GM15510 (cell line): Measurements from ENCODE around the gene STK36.

Experiments used
- POLR2A ChIP-seq: IDR thresholded peaks from 3 replicates; pipeline ENCODE4 v1.6.1; 2011; ENCODE audit warnings: borderline replicate concordance; ENCODE audit not compliant: insufficient read length; ENCODE audit errors: extremely low read depth

STK36 gene

DNA sequence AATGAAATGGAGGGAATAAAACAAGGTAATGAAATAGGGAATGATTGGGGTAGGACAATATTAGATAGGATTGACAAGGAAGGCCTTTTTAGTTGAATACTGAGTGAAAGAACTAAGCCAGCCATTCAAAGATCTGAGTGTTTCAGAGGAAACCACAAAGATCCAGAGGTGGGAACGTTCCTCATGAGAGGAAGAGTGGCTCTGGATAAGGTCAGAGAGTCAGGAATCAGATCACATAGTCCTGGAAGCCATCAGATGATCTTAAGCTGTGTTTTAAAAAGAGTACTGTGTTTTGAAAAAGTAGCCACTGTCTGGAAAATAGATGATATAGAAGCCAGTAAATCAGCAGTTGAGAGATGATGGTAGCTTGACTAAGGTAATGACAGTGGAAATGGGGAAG lies 50.5 kb downstream of the STK36 start:
- no peak for TF ChIP-seq POLR2A

DNA sequence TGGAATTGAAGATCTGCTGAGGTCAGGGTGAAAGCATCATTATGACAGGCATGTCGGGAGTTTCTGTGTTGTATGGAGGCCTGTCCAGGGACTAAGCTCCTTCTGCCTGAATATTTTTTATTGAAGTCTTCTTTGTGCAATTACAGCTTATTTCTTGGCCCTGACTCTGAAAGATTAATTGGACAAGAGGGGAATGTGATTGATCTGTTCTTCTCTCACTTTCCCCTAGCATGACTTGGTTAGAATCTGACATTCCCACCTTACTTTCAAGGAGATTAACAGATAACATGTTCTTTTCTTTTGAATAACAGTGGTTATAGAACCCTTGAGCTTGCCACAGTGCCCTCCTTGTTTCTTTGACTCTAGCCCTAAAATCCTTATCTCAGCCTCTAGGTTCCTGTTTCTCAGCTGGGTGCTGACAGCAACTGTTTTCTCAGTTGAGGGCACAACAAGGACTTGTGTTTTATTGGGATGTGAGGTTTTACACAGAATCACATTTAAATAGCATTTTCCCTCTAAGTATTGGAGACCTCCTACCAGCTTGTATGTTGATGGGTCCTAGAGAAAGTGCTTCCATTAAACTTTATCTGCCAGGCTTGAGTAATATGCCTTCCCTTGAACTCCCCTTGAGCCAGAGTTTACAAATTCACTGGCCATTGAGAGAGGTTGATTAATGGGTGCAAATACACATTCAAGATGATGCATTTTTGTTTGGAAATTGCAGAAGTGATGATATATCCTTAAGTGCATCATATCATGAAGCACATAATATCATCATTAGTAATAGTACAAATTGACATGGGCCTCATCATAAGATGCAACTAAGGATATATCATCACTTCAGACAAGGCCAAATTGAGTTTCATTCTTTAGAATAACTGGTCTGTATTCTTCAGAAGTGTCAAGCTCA lies 51.2 kb downstream of the STK36 start:
- no peak for TF ChIP-seq POLR2A

GRCh38 chr2:218726004-218726574 lies 54.2 kb downstream of the STK36 start:
- TF ChIP-seq POLR2A, result no peak

- no peak for TF ChIP-seq POLR2A
These were observed 55.7 kb downstream of the STK36 start for GRCh38 chr2:218727502-218728165.

GRCh38 chr2:218729640-218730039 lies 57.8 kb downstream of the STK36 start:
- TF ChIP-seq POLR2A, result no peak

DNA sequence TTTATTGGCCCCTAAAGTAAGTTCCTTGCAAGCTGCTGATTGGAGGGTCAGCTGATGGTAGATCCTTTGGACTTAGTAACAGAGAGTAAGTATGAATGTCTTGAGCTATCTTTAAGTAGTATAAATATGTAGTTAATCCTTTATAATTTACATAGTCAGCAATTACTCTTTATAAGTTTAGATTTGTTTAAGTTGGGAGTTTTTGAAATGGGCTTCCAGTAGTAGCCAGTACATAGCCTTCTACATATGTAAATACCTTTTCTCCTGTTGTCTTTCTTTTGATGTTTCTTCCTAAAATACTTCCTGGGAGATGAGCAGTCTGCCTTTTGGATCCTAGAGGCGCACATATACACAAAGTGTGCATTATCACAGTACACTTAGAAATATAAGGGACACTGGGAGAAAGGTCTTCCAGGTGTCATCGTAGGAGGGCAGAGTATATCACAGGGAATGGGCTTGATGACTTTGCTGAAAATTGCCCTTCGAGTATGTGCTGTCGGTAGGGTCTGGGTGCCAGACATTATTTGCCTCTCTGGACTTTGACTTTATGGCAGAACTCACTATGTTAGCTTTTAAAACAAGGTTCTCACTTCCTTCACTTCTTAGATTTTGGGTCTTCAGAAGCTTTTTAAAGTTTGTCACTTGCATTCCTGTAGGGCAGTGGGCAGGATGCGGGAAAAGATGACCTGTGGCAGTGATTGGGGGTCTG lies 60.3 kb downstream of the STK36 start:
- no peak for TF ChIP-seq POLR2A

GRCh38 chr2:218732761-218733158 lies 60.9 kb downstream of the STK36 start:
- no peak for TF ChIP-seq POLR2A

DNA sequence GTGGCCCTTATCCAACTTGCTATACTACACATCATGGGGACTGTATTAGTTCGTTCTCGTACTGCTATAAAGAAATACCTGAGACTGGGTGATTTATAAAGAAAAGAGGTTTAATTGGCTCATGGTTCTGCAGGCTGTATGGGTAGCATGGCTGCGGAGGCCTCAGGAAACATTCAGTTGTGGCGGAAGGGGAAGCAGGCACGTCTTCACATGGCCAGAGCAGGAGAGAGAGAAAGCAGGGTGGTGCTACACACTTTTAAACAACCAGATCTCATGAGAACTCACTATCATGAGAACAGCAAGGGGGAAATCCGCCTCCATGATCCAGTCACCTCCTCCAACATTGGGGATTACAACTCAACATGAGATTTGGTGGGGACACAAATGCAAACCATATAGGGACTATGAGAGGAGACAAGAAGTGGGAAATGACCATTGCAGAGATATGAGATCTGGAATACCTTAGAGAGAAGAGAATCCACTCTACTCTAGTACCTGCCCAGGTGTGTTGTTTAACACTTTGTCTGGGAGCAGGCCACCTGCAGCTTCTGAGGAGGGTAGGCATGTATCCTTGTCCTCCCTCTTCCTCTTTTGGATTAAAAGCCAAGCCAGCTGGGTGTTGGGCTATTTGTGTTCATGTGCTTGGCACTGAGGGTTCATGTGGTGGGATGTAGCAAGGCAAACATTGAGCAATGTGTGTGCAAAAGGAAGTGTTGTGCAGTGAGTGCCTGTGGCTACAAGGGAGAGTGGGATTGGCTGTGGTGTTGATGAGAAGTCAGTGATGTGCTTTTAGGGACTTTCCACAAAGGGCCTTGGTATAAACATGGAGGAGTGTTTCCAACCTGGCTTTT lies 61.5 kb downstream of the STK36 start:
- no peak for TF ChIP-seq POLR2A

GRCh38 chr2:218734190-218734975 lies 62.5 kb downstream of the STK36 start:
- TF ChIP-seq POLR2A, result no peak

- no peak for TF ChIP-seq POLR2A
These were observed 64.6 kb downstream of the STK36 start for GRCh38 chr2:218736531-218736930.

- no peak for TF ChIP-seq POLR2A
These were observed 71.2 kb downstream of the STK36 start for GRCh38 chr2:218743068-218743467.

GRCh38 chr2:218744615-218745014 lies 72.7 kb downstream of the STK36 start:
- TF ChIP-seq POLR2A, result no peak

DNA sequence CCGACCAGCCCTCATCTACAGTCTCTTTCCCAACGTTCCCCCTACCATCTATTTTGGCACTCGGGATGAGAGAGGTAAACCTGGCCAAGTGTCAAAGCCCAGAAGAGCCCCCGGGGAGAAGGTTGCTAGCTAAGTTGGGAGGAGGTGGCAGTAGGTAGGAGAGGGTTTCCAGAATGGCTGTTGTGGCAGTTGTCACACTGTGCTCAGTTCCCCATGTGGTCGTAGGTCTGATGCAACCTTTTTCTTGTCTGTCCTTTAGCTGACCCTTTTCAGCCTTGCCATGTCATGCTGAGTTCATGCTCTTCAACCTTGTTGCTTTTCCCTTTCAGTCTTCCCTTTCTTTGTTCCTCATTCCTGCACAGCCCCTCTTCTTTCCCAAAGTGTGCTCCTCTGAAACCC lies 73.3 kb downstream of the STK36 start:
- TF ChIP-seq POLR2A, result no peak

DNA sequence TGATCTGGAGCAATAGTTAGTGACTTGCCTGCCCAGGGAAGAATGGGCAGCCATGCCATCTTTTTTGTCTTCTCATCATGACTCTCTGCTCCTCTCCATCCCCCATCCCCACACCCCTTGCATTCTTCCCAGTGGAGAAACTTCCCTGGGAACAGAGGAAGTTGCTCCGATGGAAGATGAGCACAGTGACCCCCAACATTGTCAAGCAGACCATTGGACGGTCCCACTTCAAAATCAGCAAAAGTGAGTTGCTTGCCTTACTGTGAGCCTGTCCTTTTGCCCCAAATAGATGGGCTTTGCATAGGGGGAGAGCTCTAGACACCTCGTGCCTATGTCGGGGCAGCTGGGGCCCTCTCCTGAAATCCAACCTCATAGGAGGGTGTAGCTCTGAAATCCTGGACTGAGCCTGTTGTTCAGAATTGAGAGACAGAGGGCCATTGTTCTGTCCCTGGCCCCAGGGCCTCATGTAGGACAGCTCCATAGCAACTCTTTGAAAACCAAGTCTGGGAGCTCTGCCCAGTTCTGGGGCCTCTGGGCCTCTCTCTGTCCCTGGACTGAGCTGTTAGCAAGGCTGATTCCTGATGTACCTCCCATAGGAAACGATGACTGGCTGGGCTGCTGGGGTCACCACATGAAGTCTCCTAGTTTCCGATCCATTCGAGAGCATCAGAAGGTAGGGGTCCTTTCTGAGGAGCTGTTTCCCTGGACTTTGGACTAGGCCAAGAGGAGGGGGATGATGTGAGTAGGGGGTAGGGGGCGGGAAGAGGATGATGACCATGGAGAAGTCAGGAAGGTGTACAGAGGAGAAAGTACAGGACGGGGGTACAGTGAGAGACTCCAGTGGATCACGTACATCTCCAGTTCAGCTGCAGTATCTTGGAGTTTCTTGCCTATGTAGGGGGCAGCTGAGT lies 73.9 kb downstream of the STK36 start:
- TF ChIP-seq POLR2A, result no peak
